Aorta (tissue), 5 donors: ENCODE data around the gene TBX2. TPM values are rescaled to one million over a fixed set of nuclear protein-coding genes. Genes with fewer than 3 reads are reported as not detected.

Source experiments
- ATAC-seq: fragments of 200-7000 bp; cut with Tn5 transposase; one replicate; pipeline ENCODE4 v1.9.1; 2022; ENCODE audit warnings: moderate library complexity; ENCODE audit not compliant: low FRiP score
- DNase-seq, 2 donors: peaks; one replicate each; pipeline ENCODE4 v3.0.0-alpha.2; 2020
- H3K27ac ChIP-seq, 2 donors: one replicate each; pipeline ENCODE4 v1.5.1; 2013; ENCODE audit warnings: low read length in 2 of 2, mild to moderate bottlenecking in 2 of 2, moderate library complexity in 2 of 2, control low read depth in 1 of 2, inconsistent platforms in 1 of 2, low read depth in 1 of 2
- H3K27me3 ChIP-seq, 2 donors: one replicate each; pipeline ENCODE4 v1.6.1; 2013; ENCODE audit warnings: control low read depth in 1 of 2, low read length in 1 of 2, mild to moderate bottlenecking in 1 of 2, moderate library complexity in 1 of 2; ENCODE audit not compliant: insufficient read depth in 2 of 2, control insufficient read depth in 1 of 2
- H3K36me3 ChIP-seq, 2 donors: one replicate each; pipeline ENCODE4 v1.6.1; 2013; ENCODE audit warnings: control low read depth in 1 of 2, low read length in 1 of 2, mild to moderate bottlenecking in 1 of 2; ENCODE audit not compliant: insufficient read depth in 2 of 2, control insufficient read depth in 1 of 2
- H3K4me1 ChIP-seq, 2 donors: one replicate each; pipeline ENCODE4 v1.6.1; 2013; ENCODE audit warnings: low read length in 2 of 2, control low read depth in 1 of 2, mild to moderate bottlenecking in 1 of 2, moderate library complexity in 1 of 2; ENCODE audit not compliant: insufficient read depth in 2 of 2, control insufficient read depth in 1 of 2
- H3K4me3 ChIP-seq, 2 donors: one replicate each; pipeline ENCODE4 v1.5.1; 2013; ENCODE audit warnings: low read length in 2 of 2, control low read depth in 1 of 2, mild to moderate bottlenecking in 1 of 2
- H3K9me3 ChIP-seq: one replicate; pipeline ENCODE4 v1.6.1; 2013; ENCODE audit warnings: mild to moderate bottlenecking, low read length; ENCODE audit not compliant: control insufficient read depth
- WGBS, 2 donors: extraction: QIAGEN DNeasy Blood & Tissue Kit; methylation state at CpG; one replicate each; pipeline ENCODE4 v1.1.7; 2013; 5-methylcytosine and 5-hydroxymethylcytosine counted together
- intact Hi-C, 2 donors: fragments of 100-400 bp; cut with DNase I; formaldehyde crosslinking; loops; one replicate each; pipeline versions ENCODE4 v1.14.2 to v1.15.0; 2022
- polyA plus RNA-seq, 2 donors: library from polyadenylated mRNA; stranded (reverse); fragments of 200-250 nt; gene quantifications; one replicate each; pipeline ENCODE4 v1.2.3, GENCODE V29; 2013
- total RNA-seq, 2 donors: library from RNA; stranded (reverse); fragmentation: NEBNext Ultra II Directional; extraction: Animal tissue kit (Norgen Biotek cat#: 25700); gene quantifications; one replicate each; pipeline ENCODE4 v1.2.1, GENCODE V29; 2021
- donor health status: healthy with polysubstance abuse.
- donor health status: Bipolar disorder and iron deficiency.
- donor health status: DM: no; HTN: no; CAD: no.
- donor health status: DM: no; HTN: no; CAD: no.
- donor health status: DM: yes; HTN: yes; CAD: no.

TBX2 gene
- total and polyA plus RNA-seq, 4 donors = 11.5 to 116 (median 35.7) TPM

DNA sequence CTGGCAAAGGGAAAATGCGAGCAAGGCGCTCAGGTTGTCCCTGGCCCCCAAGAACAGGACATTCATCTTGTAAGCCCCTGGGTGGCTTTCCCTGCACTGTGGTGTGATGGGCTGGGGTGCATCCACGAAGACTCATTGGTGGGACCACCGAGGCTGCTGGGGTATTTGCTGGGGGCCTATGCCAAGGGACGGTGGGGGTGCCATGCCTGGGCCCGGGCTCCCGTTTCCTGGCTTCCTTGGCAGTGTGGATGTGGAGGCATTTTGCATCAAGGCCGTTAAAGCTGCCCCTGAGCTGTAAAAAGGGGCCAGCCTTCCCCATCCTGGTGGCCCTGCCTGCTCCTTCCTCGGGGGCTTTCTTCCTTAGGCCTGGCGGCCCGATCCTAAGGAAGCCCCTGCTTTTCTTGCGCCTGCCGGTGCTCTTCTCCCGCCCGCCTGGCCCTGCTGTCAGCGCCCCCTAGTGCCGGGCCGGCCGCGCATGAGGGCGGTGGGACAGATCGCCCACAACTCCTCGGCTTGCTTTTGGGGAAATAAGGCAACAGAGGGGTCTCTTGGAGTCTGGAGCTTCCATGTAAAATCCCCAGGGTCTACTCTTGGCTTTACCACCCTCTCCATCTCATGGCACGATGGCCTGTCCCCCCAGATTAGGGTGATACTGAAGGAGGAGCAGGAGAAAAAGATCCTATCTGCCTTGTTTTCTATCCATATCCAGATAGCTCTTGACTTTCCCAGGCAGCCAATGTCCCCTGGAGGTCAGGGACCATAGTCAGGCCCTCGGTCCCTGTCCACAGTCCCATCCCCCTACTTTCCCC, 9.8 kb upstream of the TBX2 start:
- Histone ChIP-seq H3K27ac (no peak overlapping the region), H3K9me3 (no peaks in the 10 kb centered on the region), H3K4me3 (no peak overlapping the region)

DNA sequence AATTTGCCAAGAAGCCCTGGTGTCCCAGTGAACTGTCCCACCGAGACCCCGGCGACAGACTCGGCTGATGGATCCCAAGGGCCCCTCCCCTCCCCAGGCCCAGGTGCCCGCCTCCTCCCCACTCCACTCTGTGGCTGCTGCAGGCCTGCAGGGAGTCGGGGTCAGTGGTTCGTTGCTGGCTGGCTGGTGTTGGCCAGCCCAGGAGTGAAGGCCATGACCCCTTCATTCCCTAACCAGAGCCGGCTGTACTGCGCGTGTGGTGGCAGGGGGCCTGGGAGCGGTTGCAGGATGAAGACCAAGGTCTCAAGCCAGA, 9.2 kb upstream of the TBX2 start:
- ATAC-seq (no peak), DNase-seq (peak in 1 of 2 donors; percentile 41)
- H3K36me3 ChIP-seq = no peaks in the 10 kb centered on the region
- no peaks in the 10 kb centered on the region for H3K9me3 ChIP-seq
- H3K4me1 ChIP-seq = no peaks in the 10 kb centered on the region
- no peaks in the 10 kb centered on the region for H3K27me3 ChIP-seq
- 89 to 90% methylated on average over 11 of the region's 11 CpGs for WGBS, 2 donors
- no peak overlapping the region for H3K4me3 ChIP-seq
- intact Hi-C loops = loop anchor here in 1 of 2 donors (5.0 to 10.0 kb wide), 3 partner anchors 186 to 666 kb away; no protein-coding TSS in a partner anchor
- no peak overlapping the region for H3K27ac ChIP-seq

More for the DNA sequence above, 9.8 kb upstream of the TBX2 start:
- no peaks in the 10 kb centered on the region for H3K36me3 ChIP-seq
- no peaks in the 10 kb centered on the region for H3K27me3 ChIP-seq
- WGBS, 2 donors = 15 to 16% methylated on average over 25 of the region's 25 CpGs
- ATAC-seq (peak; percentile 63), DNase-seq (peak; percentile 66 to 88)
- intact Hi-C loops = loop anchor here in 1 of 2 donors (5.0 to 10.0 kb wide), 3 partner anchors 185 to 665 kb away; no protein-coding TSS in a partner anchor
- no peaks in the 10 kb centered on the region for H3K4me1 ChIP-seq

DNA sequence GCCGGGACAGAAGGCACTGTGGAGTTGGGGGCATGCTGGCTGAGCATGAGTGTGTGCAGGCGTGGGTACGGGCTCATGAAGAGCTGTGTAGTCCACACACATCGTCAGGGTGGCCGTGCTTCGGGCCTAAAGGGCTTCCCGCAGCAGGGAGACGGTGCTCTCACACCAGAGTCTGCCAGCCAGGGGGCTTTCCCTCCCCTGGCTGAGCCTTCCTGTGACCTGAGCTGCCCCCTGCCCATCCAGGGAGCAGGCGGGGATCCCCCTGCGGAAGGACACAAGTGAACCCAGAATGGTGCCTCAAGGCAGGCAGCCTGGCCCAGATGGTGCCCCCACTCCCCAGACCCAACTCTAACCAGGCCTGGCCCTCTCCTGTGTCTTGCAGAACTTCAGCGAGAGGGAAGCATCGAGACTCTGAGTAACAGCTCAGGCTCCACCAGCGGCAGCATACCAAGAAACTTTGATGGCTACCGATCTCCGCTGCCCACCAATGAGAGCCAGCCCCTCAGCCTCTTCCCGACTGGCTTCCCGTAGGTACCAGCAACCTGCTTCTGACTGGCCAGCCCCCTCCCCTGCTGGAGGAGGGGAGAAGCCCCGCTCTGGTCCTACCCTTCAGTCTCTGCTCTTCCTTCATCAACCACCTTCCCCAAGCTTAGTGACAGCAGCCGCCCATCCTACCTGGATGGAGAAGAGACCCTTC, 7.9 kb upstream of the TBX2 start:
- no peaks in the 10 kb centered on the region for H3K4me1 ChIP-seq
- H3K27ac ChIP-seq = no peak overlapping the region
- H3K27me3 ChIP-seq = no peaks in the 10 kb centered on the region
- intact Hi-C loops = loop anchor here in 1 of 2 donors (5.0 to 10.0 kb wide), 3 partner anchors 187 to 667 kb away; no protein-coding TSS in a partner anchor
- H3K36me3 ChIP-seq = no peaks in the 10 kb centered on the region
- 92% methylated on average over 19 of the region's 19 CpGs for WGBS, 2 donors
- ATAC-seq = no peak
- H3K4me3 ChIP-seq = no peak overlapping the region
- peak in 1 of 2 donors; percentile 37 for DNase-seq
- no peaks in the 10 kb centered on the region for H3K9me3 ChIP-seq

DNA sequence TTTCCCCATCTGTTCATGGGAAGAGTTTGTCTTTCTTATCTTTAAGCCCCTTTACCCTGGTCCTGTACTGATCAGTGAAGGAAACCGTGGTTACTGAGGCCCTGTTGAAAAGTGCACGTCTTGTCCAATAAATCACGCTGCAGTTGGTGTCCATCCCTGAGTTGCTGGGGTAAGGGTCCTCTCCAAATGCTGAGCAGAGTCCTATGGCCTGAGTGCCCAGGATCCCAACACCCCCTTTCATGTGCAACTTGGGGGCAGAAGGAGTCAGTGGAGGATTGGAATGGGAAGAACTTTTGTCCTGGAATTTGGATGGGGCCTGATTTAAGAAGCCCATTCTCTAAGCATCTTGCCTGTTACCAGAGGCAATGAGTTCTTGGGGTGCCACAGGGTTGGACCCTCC, 7.0 kb upstream of the TBX2 start:
- Histone ChIP-seq H3K27me3 (no peaks in the 10 kb centered on the region), H3K4me3 (no peak overlapping the region), H3K27ac (no peak overlapping the region), H3K9me3 (no peaks in the 10 kb centered on the region), H3K36me3 (no peaks in the 10 kb centered on the region), H3K4me1 (no peaks in the 10 kb centered on the region)
- ATAC-seq (no peak), DNase-seq (no peak)
- 93 to 94% methylated on average over 3 of the region's 3 CpGs for WGBS, 2 donors
- intact Hi-C loops = loop anchor here in 1 of 2 donors (5.0 to 10.0 kb wide), 3 partner anchors 188 to 668 kb away; no protein-coding TSS in a partner anchor

GRCh38 chr17:61393550-61393903, 6.1 kb upstream of the TBX2 start:
- Histone ChIP-seq H3K27ac (no peak overlapping the region), H3K4me3 (no peak overlapping the region), H3K27me3 (no peaks in the 10 kb centered on the region), H3K4me1 (no peaks in the 10 kb centered on the region), H3K36me3 (no peaks in the 10 kb centered on the region), H3K9me3 (no peaks in the 10 kb centered on the region)
- intact Hi-C loops = loop anchor here in 1 of 2 donors (5.0 to 10.0 kb wide), 3 partner anchors 189 to 669 kb away; no protein-coding TSS in a partner anchor
- DNase-seq (no peak), ATAC-seq (no peak)
- 87 to 90% methylated on average over 3 of the region's 3 CpGs for WGBS, 2 donors

- no peak for ATAC-seq
- no peak for DNase-seq
- no peaks in the 10 kb centered on the region for H3K9me3 ChIP-seq
- H3K4me1 ChIP-seq = no peaks in the 10 kb centered on the region
- intact Hi-C loops = loop anchor here in 1 of 2 donors (5.0 to 10.0 kb wide), 3 partner anchors 189 to 669 kb away; no protein-coding TSS in a partner anchor
- WGBS, 2 donors = 78% methylated on average over 7 of the region's 7 CpGs
- no peaks in the 10 kb centered on the region for H3K27me3 ChIP-seq
- no peaks in the 10 kb centered on the region for H3K36me3 ChIP-seq
- no peak overlapping the region for H3K27ac ChIP-seq
- no peak overlapping the region for H3K4me3 ChIP-seq
Measured at GRCh38 chr17:61393904-61394629, 5.6 kb upstream of the TBX2 start.

GRCh38 chr17:61394630-61395408, 4.8 kb upstream of the TBX2 start:
- intact Hi-C loops = loop anchor here (5.0 to 10.0 kb wide), 7 partner anchors 83 to 670 kb away; no protein-coding TSS in a partner anchor
- 69 to 73% methylated on average over 10 of the region's 10 CpGs for WGBS, 2 donors
- H3K27me3 ChIP-seq = no peaks in the 10 kb centered on the region
- H3K4me3 ChIP-seq = no peak overlapping the region
- no peak overlapping the region for H3K27ac ChIP-seq
- no peaks in the 10 kb centered on the region for H3K36me3 ChIP-seq
- DNase-seq = no peak
- H3K9me3 ChIP-seq = no peaks in the 10 kb centered on the region
- H3K4me1 ChIP-seq = no peaks in the 10 kb centered on the region
- ATAC-seq = no peak
